SK-N-SH treated with all-trans-retinoic acid at 6 μM for 48 hours (cell line): ENCODE results near the gene BRF1.

Experiments
- ATAC-seq: fragments of 200-7000 bp; cut with Tn5 transposase; 3 replicates; pipeline ENCODE4 v1.9.1; 2020; ENCODE audit warnings: mild to moderate bottlenecking, moderate library complexity
- ARNTL ChIP-seq: fragments of 450-650 bp; formaldehyde crosslinking; IDR thresholded peaks from 2 replicates; pipeline ENCODE4 v1.5.0; 2020; ENCODE audit warnings: low read depth, mild to moderate bottlenecking, moderate library complexity, borderline replicate concordance
- BACH2 ChIP-seq: fragments of 250-450 bp; sonication (Bioruptor Pico); IDR thresholded peaks from 2 replicates; pipeline ENCODE4 v1.9.0; 2021; ENCODE audit warnings: mild to moderate bottlenecking, borderline replicate concordance
- CREB5 ChIP-seq: fragments of 250-450 bp; sonication (Bioruptor Pico); IDR thresholded peaks from 2 replicates; pipeline ENCODE4 v1.5.1; 2020; ENCODE audit warnings: low read depth, mild to moderate bottlenecking, moderate library complexity
- CSDC2 ChIP-seq: fragments of 250-450 bp; sonication (Bioruptor Pico); IDR thresholded peaks from 2 replicates; pipeline ENCODE4 v1.5.0; 2020; ENCODE audit warnings: mild to moderate bottlenecking, moderate library complexity
- CSRNP3 ChIP-seq: fragments of 250-450 bp; sonication (Bioruptor Pico); IDR thresholded peaks from 2 replicates; pipeline ENCODE4 v1.5.1; 2021; ENCODE audit warnings: mild to moderate bottlenecking, moderate library complexity
- GLIS3 ChIP-seq: fragments of 250-450 bp; sonication (Bioruptor Pico); IDR thresholded peaks from 2 replicates; pipeline ENCODE4 v1.5.0; 2020; ENCODE audit warnings: mild to moderate bottlenecking, moderate library complexity
- ISL1 ChIP-seq: fragments of 250-450 bp; sonication (Bioruptor Pico); IDR thresholded peaks from 2 replicates; pipeline ENCODE4 v2.1.2; 2022; ENCODE audit warnings: mild to moderate bottlenecking, moderate library complexity
- PATZ1 ChIP-seq: fragments of 250-450 bp; sonication (Bioruptor Pico); IDR thresholded peaks from 2 replicates; pipeline ENCODE4 v1.8.0; 2020; ENCODE audit warnings: mild to moderate bottlenecking, moderate library complexity, borderline replicate concordance
- POU6F1 ChIP-seq: fragments of 250-450 bp; sonication (Bioruptor Pico); IDR thresholded peaks from 2 replicates; pipeline ENCODE4 v1.8.0; 2021; ENCODE audit warnings: low read depth, mild to moderate bottlenecking, moderate library complexity, borderline replicate concordance
- RARB ChIP-seq: fragments of 250-450 bp; sonication (Bioruptor Pico); IDR thresholded peaks from 2 replicates; pipeline ENCODE4 v1.8.0; 2021; ENCODE audit warnings: mild to moderate bottlenecking, moderate library complexity
- SNAI2 ChIP-seq: fragments of 250-450 bp; sonication (Bioruptor Pico); IDR thresholded peaks from 2 replicates; pipeline ENCODE4 v1.5.0; 2020; ENCODE audit warnings: mild to moderate bottlenecking, moderate library complexity
- TCF4 ChIP-seq: fragments of 250-450 bp; sonication (Bioruptor Pico); IDR thresholded peaks from 2 replicates; pipeline ENCODE4 v1.8.0; 2021; ENCODE audit warnings: mild to moderate bottlenecking, moderate library complexity, borderline replicate concordance
- TSHZ2 ChIP-seq: fragments of 250-450 bp; sonication (Bioruptor Pico); IDR thresholded peaks from 2 replicates; pipeline ENCODE4 v1.5.0; 2020; ENCODE audit warnings: mild to moderate bottlenecking, moderate library complexity
- ZC3H10 ChIP-seq: fragments of 250-450 bp; sonication (Bioruptor Pico); IDR thresholded peaks from 2 replicates; pipeline ENCODE4 v1.5.1; 2021; ENCODE audit warnings: mild to moderate bottlenecking, moderate library complexity
- ZFP30 ChIP-seq: fragments of 450-650 bp; formaldehyde crosslinking; IDR thresholded peaks from 2 replicates; pipeline ENCODE4 v1.5.0; 2022; ENCODE audit warnings: mild to moderate bottlenecking, moderate library complexity
- ZNF565 ChIP-seq: fragments of 450-650 bp; formaldehyde crosslinking; conservative IDR thresholded peaks from 2 replicates; pipeline ENCODE4 v1.5.0; 2020; ENCODE audit warnings: low read depth, mild to moderate bottlenecking, moderate library complexity

The BRF1 gene

GRCh38 chr14:105224845-105225570, 75.8 kb downstream of the BRF1 start:
- no peak for ATAC-seq
- TF ChIP-seq PATZ1 (CRISPR knock-in tag) (no peak), CSDC2 (CRISPR knock-in tag) (no peak), TSHZ2 (CRISPR knock-in tag) (no peak), ISL1 (CRISPR knock-in tag) (no peak)

GRCh38 chr14:105223770-105224544, 76.8 kb downstream of the BRF1 start:
- no peak for TF ChIP-seq RARB
- TF ChIP-seq ZNF565 (CRISPR knock-in tag), result no peak
- no peak for ATAC-seq

GRCh38 chr14:105223260-105223659, 77.5 kb downstream of the BRF1 start:
- no peak for ATAC-seq
- TF ChIP-seq ZC3H10 (no peak), SNAI2 (CRISPR knock-in tag) (no peak), BACH2 (CRISPR knock-in tag) (no peak), CSRNP3 (CRISPR knock-in tag) (no peak), ZFP30 (no peak), ARNTL (CRISPR knock-in tag) (no peak), CREB5 (CRISPR knock-in tag) (no peak), TSHZ2 (CRISPR knock-in tag) (no peak), TCF4 (CRISPR knock-in tag) (no peak), GLIS3 (CRISPR knock-in tag) (no peak)

- ATAC-seq, result no peak
- TF ChIP-seq PATZ1 (CRISPR knock-in tag), result no peak
- TF ChIP-seq POU6F1 (CRISPR knock-in tag), result no peak
- TF ChIP-seq TCF4 (CRISPR knock-in tag), result no peak
- no peak for TF ChIP-seq CREB5 (CRISPR knock-in tag)
- TF ChIP-seq GLIS3 (CRISPR knock-in tag), result no peak
- no peak for TF ChIP-seq ZFP30
- no peak for TF ChIP-seq ZC3H10
Observed at GRCh38 chr14:105221598-105222178, 79.1 kb downstream of the BRF1 start.
